NCI-H1417 treated with DMSO at 0.1 percent for 48 hours (cell line): ENCODE data around the gene PFKFB4.

Experiments
- DNase-seq: peaks from one replicate; lab custom pipeline; 2025; lab: John Stamatoyannopoulos, UW

PFKFB4 gene

DNA sequence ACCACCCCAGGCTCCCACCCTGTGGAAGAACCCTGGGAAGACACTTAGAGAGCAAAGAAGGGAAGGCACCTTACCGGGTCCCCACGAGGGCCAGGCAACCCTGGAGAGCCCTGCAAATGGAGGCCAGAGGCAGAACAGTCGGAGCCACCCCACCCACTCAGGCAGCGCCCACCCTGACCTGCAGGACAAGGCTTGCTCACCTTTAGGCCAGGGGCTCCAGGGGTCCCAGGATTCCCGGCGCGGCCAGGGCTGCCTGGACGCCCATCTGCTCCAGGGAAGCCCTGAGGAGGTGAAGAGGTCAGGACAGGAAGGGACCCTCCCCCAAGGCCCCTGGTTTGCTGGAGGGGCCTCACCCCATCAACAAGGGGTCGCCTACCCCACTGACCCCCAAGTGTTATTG, 28.2 kb upstream of the PFKFB4 start:
- no peak for DNase-seq

DNA sequence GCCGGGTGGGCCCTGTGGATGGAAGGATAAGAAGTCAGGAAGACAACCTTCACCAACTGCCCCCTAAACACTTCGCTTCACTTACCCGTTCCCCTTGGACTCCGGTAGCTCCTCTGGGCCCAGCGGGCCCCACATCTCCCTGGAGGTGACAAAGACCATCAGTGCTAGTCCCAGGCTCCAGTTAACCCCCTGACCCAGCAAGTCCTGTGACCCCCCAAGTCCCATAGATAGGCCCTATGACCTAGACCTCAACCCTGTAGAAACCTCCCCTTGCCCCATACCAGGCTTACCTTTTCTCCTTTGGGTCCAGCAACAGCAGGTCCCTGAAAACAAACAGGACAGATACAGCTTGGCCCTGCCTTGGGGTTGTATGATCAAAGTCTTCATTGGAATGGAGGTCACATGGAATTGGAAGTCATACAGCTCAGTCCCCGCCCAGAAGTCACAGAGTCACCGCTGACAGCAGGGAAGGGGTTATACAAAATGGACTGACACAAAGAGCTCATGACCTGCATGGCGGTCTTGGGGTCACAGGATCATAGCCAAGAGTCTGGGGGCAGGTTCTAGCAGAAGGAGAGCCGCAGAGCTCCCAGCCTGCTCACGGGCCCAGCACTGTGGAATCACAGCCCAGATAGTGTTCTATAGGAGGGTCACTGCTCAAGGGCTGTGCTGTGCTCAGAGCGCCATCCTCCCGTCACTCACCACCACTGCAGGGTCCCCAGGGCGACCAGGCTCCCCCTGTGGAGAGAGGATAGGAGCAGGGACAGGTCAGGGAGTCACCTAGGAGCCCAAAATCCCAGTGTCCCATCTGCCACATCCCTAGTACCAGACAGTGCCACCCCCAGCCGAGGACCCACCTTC, 25.2 kb upstream of the PFKFB4 start:
- no peak for DNase-seq

DNA sequence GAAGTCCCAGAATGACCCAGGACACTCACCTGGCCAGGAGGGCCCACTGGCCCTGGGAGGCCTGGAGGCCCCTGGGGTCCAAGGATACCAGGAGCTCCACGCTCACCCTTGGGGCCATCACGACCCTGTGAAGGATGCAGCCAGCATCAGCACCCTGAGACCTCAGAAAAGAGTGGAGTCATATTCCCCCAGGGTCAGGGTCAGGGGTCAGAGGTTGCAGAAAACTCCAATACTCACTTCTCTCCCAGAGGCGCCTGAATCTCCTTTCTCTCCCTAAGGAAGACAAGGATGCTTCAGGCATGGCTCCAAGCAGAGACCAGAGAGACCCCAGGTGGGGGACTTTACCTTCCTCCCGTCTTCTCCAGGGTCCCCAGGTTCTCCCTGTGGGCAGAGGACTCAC, 20.0 kb upstream of the PFKFB4 start:
- no peak for DNase-seq

DNA sequence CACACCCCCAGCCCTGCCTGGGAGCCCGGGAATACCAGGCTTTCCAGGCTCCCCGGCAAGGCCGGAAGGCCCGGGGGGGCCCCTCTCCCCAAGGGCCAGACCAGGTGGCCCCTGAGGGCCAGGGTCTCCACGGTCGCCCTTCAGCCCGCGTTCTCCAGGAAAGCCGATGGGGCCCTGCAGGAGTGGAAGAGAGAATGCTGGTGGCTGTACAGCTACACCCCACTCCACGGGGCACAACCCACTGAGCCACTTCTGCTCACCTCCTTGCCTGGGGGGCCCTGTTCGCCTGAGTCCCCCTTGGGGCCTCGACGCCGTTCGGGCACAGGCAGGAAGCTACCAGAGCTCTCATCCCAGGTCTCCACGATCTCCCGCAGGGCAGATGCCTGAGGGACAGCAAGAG, 18.8 kb upstream of the PFKFB4 start:
- no peak for DNase-seq

DNA sequence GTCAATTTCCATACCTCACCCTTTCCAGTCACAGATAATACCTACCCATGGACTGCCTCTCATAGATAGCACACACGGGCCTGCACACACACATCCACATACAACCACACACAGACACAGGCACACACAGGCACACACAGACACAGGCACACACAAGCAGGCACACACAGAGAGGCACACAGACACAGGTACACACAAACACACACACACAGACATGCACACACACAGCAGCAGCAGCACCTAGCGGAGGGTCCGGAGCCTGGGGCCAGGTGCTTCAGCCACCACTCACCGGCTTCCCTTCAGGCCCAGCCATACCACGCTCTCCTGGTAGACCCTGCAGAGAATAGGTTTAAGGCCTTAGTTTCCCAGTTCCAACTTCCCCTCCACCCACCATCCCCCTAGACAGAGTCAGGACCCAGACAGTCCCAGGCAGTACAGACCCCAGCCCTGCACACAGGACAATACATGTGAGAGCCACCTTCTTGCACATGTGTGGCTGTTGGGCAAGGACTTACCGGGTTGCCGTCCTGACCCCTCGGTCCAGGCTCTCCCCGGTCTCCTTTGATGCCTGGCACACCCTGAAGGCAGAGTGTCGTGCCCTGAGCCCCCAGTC, 17.5 kb upstream of the PFKFB4 start:
- DNase-seq, result no peak

DNA sequence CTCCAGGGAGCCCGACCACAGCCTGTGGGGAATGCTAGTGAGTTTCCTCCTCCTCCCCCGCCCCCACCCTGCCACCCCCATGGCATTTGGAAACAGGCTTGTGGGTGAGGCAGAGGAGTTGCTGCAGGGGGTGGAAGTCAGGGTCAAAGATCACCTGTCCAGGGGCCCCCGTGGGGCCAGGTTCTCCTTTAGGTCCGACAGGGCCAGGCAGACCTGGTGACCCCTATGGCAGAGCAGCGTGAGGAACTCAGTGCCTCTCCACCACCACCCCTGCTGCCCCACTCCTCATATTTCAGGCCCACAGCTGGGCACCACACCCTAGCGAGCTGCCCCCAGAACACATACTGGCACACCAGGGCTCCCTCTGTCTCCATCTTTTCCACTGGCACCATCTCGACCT, 15.9 kb upstream of the PFKFB4 start:
- DNase-seq, result no peak

DNA sequence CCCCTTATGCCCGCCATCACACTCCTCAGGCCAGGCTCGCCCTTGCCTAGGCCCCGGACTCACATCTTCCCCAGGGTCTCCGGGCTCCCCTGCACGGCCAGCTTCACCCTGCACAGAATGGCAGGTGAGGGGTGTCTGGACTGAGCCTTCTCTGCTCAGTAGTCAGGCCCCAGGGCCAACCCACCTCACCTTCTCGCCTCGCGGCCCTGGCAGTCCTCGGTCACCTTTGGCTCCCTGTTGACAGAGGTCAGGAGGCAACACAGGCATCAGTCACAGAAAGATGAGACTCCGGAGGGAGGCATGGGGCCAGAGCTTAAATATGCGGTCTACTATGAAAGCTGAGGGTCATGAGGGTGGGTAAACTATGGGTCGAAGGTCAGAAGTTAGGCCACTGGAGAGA, 15.3 kb upstream of the PFKFB4 start:
- no peak for DNase-seq

DNA sequence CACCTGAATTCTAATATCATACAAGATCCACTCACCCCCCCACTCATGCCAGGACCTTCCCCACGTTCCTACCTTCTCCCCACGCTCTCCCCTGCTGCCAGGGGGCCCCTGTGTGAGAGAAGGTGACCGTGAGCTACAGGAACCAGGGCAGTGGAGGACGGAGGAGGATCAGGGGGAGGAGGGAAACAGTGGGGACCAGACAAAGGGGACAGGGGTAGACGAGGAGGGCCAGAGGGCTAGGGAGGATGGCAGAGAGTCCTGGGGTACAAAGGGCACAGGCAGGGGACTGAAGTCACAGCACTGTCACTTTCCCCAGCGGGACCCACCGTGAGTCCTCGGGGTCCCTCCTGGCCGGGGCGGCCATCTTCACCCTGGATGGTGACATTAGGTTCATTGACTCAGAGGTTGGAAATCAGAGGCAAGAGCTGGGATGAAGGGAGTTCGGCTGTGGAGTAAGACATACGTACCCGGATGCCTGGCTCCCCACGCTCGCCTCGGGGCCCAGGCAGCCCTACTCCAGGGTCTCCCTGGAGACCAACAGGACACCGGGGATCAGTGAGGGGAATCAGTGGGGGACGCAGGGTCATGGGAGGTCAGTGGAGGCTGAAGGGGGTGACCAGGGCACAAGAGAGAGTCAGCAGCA, 13.3 kb upstream of the PFKFB4 start:
- no peak for DNase-seq

DNA sequence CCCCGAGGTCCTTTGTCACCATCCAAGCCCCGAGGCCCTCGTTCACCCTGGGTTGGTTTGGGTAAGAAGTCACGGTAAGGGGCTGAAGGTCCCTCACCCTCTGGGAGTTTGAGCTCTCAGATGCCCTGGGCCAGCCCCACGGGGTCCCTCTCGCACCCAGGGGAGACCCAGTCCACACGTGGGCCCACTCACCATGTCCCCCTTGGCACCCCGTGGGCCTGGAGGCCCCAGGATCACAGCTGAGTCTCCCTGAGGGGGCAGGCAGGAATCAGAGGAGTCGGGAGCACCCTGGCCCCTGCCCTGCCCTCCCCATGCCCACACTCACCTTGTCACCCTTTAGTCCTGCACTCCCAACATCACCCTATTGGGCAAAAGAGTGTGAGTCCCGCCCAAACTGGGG, 12.8 kb upstream of the PFKFB4 start:
- DNase-seq, result no peak

DNA sequence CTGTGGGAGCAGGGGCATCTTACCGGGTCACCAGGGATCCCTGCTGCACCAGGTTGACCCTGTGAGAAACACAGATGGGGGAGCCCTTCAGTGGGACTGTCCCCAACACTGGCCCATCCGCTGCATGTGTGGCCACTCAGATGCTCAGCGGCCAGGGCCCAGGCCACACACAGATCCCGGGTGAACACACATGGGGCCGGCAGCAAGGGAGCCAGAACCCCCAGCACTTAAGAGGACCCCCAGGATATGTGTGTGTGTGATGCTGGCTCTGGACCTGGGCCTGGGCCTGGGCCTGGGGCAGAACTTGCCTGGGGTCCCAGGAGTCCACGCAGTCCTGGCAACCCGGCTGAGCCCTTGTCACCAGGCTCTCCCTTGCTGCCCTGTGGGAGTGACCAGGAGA, 11.9 kb upstream of the PFKFB4 start:
- no peak for DNase-seq

DNA sequence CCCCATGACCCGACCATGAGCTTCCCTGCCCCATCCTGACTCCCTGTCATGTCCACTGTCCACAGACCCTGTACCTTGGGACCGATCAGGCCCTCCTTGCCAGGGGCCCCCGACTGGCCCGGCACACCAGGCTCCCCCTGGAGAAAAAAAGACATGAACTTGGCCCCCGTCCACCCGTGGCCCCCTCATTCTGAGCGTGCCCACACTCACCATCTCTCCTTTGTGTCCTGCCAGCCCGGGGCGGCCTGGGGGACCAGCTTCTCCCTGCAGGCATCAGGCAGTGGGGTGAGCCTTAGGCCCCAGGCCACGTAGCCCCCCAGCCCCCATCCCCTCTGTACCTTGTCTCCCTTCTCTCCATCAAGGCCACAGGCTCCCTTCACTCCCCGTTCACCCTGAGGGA, 10.9 kb upstream of the PFKFB4 start:
- no peak for DNase-seq

DNA sequence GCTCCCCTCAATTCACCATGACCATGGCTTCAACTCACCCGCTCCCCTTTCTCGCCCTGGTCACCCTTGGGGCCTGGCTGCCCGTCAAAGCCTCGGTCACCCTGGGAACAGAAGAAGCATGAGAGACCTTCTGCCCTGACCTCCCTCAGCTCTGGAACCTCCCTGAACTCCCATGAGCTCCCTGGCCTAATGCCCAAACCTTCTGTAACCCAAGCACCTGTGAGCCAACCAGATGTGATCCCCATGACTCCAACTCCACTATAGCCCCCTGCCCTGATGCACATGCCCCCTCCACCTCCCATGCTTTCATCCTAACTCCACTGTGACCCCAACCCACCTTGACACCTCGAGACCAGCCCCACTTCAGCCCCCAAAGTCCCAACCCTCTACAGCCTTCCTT, 10.5 kb upstream of the PFKFB4 start:
- no peak for DNase-seq

DNA sequence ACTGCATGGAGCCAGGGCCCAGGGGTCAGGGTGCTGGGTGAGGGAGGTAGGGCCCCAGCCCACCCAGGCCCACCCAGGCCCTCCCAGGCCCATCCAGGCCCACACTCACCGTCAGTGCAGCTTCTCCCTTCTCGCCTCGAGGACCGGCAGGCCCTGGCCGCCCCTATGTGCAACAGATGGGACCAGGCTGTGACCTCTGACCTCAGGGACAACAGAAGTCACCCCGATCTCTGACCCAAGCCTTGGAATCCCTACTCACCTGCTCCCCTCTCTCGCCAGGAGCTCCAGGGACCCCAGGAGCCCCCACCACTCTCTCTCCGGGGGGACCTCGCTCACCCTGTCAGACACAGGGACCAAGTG, 9.8 kb upstream of the PFKFB4 start:
- DNase-seq, result no peak

DNA sequence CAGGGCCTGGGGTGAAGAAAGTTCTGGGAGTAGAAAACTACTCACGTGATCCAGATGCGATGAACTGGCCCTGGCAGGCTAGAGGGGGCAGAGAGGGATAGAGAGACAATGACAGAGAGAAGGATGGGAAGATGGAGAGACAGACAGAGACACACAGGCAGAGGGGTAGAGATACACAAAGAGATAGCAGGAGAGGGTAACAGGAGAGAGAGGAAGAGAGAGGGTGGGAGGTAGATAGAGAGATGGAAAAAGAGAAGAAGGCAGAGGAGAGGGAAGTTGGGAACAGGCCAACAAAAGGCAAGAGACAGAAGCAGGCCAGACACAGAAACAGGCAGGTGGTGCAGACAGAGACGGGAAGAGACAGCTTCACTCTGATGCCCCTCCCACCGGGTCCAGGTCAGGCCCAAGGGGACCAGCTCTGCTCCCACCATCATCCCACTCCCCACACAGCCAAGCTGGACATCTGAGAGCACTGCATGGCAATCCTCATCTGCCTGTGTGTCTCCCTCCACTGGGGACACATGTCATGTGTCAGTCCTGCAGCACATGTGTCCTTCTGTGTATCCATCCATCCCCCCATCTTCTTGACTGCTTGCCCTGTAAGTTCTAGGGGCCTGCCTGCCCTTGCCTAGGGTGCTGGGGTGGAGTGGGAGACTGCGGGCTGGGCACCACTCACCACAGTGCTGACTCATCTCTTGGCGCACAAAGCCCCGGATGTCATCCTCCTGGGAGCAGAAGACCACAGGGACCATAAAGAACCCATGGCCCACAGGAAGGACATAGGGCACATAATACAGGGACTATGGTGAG, 9.2 kb upstream of the PFKFB4 start:
- no peak for DNase-seq

DNA sequence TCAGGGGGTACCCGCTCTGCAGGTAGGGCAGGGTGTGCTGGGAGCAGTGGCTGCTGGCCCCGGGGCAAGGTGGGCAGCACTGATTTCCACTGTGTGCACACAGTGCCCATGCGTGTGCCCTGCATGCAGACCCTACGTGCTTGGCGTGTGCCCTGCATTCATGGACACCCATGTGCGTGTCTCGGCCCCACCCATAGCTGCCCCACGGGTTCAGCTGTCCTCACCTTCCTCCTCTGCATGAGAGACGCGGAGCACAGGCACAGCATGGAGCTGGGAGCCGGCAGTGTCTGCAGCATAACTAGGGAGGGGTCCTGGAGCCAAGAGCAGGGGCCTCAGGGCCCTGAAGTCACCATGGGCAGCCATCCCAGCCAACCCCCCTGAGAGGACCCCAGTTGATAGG, 8.6 kb upstream of the PFKFB4 start:
- DNase-seq, result no peak

DNA sequence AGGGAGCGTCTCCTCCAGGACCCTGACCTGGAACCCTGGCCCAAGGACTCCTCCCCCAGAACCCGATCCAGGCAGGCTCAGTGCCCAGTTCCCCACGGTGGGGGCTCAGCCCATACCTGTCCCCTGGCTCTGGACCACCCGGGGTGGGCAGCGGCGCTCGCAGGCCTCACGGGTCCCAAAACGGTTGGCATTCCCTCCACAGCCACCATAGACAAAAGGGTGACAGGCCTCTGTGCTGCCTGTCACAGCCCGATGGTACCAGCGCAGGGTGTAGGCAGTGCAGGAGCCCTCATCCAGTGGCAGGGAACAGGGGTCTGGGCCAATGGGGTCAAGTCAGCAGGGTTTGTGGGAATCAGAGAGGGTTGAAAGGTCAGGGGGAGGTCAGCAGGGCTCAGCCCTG, 8.1 kb upstream of the PFKFB4 start:
- DNase-seq, result no peak

DNA sequence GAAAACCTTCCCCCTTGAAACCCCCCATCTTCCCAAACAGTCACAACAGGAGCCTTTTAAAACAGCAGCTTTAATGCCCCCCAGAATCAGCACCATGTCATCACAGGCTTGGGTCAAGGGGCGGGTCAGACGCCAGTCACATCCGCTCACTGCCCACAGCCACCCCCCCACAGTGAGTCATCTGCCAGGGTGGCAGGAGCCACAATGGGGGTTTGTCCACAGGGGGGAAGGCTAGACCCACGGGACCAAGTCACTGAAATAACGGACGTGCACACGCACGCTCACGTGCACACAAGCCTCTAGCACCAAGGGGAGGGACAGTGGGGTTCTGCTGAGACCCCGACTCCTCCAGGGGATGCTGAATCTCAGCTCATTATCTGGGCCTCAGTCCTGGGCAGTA, 7.4 kb upstream of the PFKFB4 start:
- DNase-seq, result no peak

DNA sequence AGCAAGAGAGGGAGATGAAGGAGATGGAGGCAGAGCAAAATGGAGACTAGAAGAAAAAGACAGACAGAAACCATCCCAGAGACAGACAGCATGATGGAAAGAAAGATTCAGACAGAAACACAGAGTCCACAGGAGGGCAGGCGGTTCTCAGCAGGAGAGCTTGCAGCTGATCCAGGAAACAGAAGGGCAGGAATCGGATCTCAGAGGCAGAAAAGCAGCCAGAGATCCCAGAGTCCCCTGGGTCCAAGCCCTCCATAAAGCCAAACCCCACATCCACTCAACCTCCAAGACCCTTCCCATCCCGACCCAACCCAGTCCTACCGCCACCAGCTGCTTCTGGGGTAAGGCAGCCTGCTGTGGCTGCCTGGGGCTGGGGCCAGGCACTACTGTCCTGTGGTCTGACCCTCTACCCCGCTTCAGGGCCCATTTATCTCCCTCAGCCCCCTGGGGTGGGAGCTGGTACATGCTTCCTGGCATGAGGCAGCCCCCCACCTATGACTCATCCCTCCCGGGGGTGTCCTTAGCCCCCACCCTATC, 6.8 kb upstream of the PFKFB4 start, which contains the start of gene UCN2:
TSS of gene UCN2 (minus strand) at position 400 of the 537 bp plus-strand sequence. CDS start 657 bp downstream, outside the sequence.
- no peak for DNase-seq

DNA sequence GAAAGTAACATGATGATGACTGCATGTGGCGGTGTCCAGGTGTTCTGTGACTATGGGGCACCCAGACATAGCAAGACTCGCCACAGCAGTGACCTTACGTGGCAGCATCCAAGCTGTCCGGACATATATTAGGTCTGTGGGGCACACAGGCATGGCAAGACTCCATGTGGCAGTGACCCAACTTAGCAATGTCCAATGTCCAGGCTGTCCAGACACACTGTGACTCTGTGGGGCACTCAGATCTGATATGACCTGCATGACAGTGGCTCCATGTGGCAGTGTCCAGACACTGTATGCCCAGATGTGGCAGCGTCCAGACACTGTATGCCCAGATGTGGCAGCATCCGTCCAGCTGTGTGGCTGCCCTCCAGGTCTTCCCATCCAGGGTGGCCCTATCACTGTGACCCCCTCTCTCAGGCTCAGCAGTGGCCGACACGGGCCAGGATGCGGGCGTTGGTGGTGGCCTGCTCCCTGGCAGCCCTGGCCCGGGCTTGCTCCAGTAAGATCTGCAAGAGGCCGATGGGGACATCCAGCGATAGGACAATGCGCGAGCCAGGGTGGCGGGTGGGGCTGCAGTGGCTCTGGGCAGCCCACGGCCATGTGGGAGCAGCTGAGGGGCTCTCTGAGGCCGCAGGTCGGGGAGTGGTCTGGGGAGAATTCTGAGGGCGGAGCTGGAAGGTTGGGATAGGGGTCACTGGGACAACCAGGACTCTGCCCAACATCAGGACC, 5.9 kb upstream of the PFKFB4 start:
- no peak for DNase-seq

DNA sequence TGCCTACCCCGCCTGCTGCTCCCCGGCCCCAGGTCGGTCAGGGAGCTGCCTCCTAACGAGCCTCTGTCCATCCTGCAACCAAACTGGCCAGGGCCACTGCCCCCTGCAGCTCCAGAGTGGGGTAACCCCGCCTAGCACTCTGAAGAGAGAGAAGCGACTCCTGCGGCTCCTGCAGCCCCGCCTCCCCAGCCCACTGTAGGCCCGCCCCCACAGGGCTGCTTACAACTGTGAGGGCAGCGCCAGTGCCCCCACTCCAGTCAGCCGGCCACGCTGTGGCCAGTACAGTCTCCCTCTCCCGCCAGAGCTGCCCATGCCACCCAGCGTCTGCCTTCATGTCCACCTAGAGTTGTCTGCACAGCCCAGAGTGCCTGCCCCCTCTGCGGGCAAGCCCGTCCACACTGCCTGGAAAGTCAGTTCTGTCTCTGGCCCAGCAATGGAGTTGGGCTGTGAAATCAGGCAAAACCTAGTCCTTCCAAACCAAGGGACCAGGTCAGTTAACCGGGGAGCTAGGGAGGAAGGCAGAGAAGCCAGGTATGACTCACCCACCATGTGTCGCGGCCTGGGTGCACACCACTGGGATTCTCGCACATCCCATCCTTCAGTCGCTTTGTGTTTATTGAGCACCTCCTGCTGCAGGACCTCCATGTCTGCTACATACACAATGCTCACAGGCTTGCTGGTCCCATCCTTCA, 4.6 kb upstream of the PFKFB4 start:
- DNase-seq, result no peak

DNA sequence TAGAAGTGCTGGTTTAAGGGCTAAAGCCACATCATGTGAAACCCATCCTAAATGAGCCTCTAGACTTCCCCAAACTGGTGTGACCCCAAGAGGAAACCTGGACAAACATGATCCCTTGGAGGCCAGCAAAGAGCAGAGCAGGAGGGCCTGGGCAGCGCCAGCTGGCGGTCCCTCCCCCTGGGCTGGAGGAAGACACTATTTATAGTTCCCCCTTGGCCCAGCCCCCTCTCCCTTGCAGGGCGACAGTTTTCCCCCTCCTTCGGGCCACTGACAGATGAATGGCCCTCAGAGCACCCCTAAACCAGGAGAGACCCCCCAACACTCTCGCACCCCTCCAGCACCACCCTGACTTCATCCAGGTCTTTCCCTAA, 4.0 kb upstream of the PFKFB4 start:
- no peak for DNase-seq
